Hepatocyte (in vitro differentiated cells): ENCODE measurements around the gene DOP1A.
"Not testable (repeated sequence)": the region's sequence is repeated elsewhere in the genome, so short reads cannot be mapped to it uniquely, and the experiment has no call there.

Experiments
- EZH2 ChIP-seq: fragments of 200-600 bp; sonication (generic); IDR thresholded peaks from 2 replicates; pipeline ENCODE4 v1.6.1; 2016; ENCODE audit warnings: antibody characterized with exemption, mild to moderate bottlenecking, borderline replicate concordance
- EZH2phosphoT487 ChIP-seq: fragments of 200-600 bp; sonication (generic); IDR thresholded peaks from one replicate; pipeline ENCODE4 v1.6.1; 2018; ENCODE audit warnings: antibody characterized with exemption, mild to moderate bottlenecking, low read depth, moderate library complexity; ENCODE audit not compliant: unreplicated experiment, severe bottlenecking
- TF ChIP-seq, protein P1 (sequence below): fragments of 200-600 bp; sonication (generic); IDR thresholded peaks from 2 replicates; pipeline ENCODE4 v1.5.1; 2016; ENCODE audit warnings: antibody characterized with exemption, mild to moderate bottlenecking; ENCODE audit not compliant: poor library complexity

DNA sequence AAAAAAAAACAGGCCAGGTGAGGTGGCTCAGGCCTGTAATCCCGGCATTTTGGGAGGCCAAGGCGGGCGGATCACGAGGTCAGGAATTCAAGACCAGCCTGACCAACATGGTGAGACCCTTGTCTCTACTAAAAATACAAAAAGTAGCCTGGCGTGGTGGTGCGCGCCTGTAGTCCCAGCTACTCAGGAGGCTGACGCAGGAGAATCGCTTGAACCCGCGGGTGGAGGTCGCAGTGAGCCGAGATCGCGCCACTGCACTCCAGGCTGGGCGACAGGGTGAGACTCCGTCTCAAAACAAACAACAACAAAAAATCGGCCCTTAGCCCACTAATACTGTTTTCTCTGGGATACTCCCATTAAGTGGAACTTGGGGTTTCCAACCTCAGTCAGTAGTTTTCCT lies 124.5 kb downstream of the DOP1A start:
- TF ChIP-seq, protein P1, sequence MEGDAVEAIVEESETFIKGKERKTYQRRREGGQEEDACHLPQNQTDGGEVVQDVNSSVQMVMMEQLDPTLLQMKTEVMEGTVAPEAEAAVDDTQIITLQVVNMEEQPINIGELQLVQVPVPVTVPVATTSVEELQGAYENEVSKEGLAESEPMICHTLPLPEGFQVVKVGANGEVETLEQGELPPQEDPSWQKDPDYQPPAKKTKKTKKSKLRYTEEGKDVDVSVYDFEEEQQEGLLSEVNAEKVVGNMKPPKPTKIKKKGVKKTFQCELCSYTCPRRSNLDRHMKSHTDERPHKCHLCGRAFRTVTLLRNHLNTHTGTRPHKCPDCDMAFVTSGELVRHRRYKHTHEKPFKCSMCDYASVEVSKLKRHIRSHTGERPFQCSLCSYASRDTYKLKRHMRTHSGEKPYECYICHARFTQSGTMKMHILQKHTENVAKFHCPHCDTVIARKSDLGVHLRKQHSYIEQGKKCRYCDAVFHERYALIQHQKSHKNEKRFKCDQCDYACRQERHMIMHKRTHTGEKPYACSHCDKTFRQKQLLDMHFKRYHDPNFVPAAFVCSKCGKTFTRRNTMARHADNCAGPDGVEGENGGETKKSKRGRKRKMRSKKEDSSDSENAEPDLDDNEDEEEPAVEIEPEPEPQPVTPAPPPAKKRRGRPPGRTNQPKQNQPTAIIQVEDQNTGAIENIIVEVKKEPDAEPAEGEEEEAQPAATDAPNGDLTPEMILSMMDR: not testable (repeated sequence)
- not testable (repeated sequence) for TF ChIP-seq EZH2, EZH2phosphoT487
